ENCODE measurements around the gene PLCL1.

GRCh38 chr2:197915548-197916265, 111.3 kb downstream of the PLCL1 start:
- TF ChIP-seq EZH2phosphoT487 (IDR thresholded peaks at IDR 0.05; ENCODE audit: low read length) (no peak), EZH2 (optimal IDR thresholded peaks at IDR 0.05; ENCODE audit: low read depth, low read length) (no peak)
- TF ChIP-seq, protein P1, sequence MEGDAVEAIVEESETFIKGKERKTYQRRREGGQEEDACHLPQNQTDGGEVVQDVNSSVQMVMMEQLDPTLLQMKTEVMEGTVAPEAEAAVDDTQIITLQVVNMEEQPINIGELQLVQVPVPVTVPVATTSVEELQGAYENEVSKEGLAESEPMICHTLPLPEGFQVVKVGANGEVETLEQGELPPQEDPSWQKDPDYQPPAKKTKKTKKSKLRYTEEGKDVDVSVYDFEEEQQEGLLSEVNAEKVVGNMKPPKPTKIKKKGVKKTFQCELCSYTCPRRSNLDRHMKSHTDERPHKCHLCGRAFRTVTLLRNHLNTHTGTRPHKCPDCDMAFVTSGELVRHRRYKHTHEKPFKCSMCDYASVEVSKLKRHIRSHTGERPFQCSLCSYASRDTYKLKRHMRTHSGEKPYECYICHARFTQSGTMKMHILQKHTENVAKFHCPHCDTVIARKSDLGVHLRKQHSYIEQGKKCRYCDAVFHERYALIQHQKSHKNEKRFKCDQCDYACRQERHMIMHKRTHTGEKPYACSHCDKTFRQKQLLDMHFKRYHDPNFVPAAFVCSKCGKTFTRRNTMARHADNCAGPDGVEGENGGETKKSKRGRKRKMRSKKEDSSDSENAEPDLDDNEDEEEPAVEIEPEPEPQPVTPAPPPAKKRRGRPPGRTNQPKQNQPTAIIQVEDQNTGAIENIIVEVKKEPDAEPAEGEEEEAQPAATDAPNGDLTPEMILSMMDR (IDR thresholded peaks at IDR 0.05; ENCODE audit: low read length), result no peak
